PC-9 (cell line): ENCODE measurements around the gene AOC3. TPM values are rescaled to one million over a fixed set of nuclear protein-coding genes. Genes with fewer than 3 reads are reported as not detected.

Source experiments
- BruUV-seq: library from RNA; stranded (reverse); fragments of 400-500 nt; replicated peaks from 2 replicates; lab custom pipeline; 2021; lab: Mats Ljungman, UMichigan
- CTCF ChIA-PET: fragments of 300-600 bp; sonication (Branson Sonifier 250); formaldehyde crosslinking; loops from one replicate; lab custom pipeline; 2022; ENCODE audit warnings: antibody characterized with exemption; lab: Charles Lee
- POLR2A ChIA-PET: fragments of 300-600 bp; sonication (Branson Sonifier 250); formaldehyde crosslinking; loops from one replicate; lab custom pipeline; 2022; ENCODE audit warnings: antibody characterized with exemption; ENCODE audit not compliant: unreplicated experiment; lab: Charles Lee
- DNase-seq, 2 experiments: peaks; one replicate each; pipeline versions ENCODE4 v3.0.0 to v3.0.0-alpha.2; 2015 to 2022; ENCODE audit warnings: mixed read lengths in 1 of 2
- H2AFZ ChIP-seq: fragments of 200-600 bp; sonication (generic); 2 replicates; pipeline ENCODE4 v1.8.1; 2017; ENCODE audit warnings: antibody characterized with exemption
- H3F3A ChIP-seq: fragments of 200-600 bp; sonication (generic); 2 replicates; pipeline ENCODE4 v1.8.1; 2017; ENCODE audit warnings: antibody characterized with exemption, mild to moderate bottlenecking, low read depth; ENCODE audit not compliant: insufficient read depth
- H3K27ac ChIP-seq: fragments of 200-600 bp; sonication (generic); 2 replicates; pipeline ENCODE4 v1.6.1; 2016; ENCODE audit warnings: mixed run types
- H3K27me3 ChIP-seq: fragments of 200-600 bp; sonication (generic); 2 replicates; pipeline ENCODE4 v1.6.1; 2016; ENCODE audit warnings: low read depth, mixed run types; ENCODE audit not compliant: insufficient read depth
- H3K36me3 ChIP-seq: fragments of 200-600 bp; sonication (generic); 2 replicates; pipeline ENCODE4 v1.6.1; 2016; ENCODE audit warnings: low read depth, mixed run types
- H3K4me1 ChIP-seq: fragments of 200-600 bp; sonication (generic); replicated peaks from 2 replicates; pipeline ENCODE4 v1.6.1; 2016; ENCODE audit warnings: mixed run types; ENCODE audit not compliant: insufficient read depth
- H3K4me2 ChIP-seq: fragments of 200-600 bp; sonication (generic); 2 replicates; pipeline ENCODE4 v1.6.1; 2017; ENCODE audit warnings: mixed run types
- H3K4me3 ChIP-seq: fragments of 200-600 bp; sonication (generic); 2 replicates; pipeline ENCODE4 v1.6.1; 2016; ENCODE audit warnings: mixed run types
- H3K79me2 ChIP-seq: fragments of 200-600 bp; sonication (generic); 2 replicates; pipeline ENCODE4 v1.6.1; 2017; ENCODE audit warnings: low read depth, mixed run types
- H3K9me2 ChIP-seq: fragments of 200-600 bp; sonication (generic); 2 replicates; pipeline ENCODE4 v1.8.1; 2017; ENCODE audit warnings: mild to moderate bottlenecking; ENCODE audit not compliant: insufficient read depth
- H3K9me3 ChIP-seq: fragments of 200-600 bp; sonication (generic); 2 replicates; pipeline ENCODE4 v1.8.1; 2016; ENCODE audit warnings: low read depth; ENCODE audit not compliant: insufficient read depth
- H4K20me1 ChIP-seq: fragments of 200-600 bp; sonication (generic); 2 replicates; pipeline ENCODE4 v1.8.1; 2017; ENCODE audit not compliant: insufficient read depth
- EZH2 ChIP-seq: fragments of 200-600 bp; sonication (generic); IDR thresholded peaks from 2 replicates; pipeline ENCODE4 v1.8.0; 2017; ENCODE audit warnings: antibody characterized with exemption, low read depth
- intact Hi-C: fragments of 100-400 bp; cut with micrococcal nuclease; formaldehyde crosslinking; loops from one replicate; pipeline ENCODE4 v1.10.0; 2022; ENCODE audit not compliant: unreplicated experiment
- total RNA-seq: library from RNA; stranded (reverse); gene quantifications from 2 replicates; pipeline ENCODE4 v1.2.3, GENCODE V29; 2021
- TF ChIP-seq, protein P1 (sequence below): fragments of 200-600 bp; sonication (generic); conservative IDR thresholded peaks from 2 replicates; pipeline ENCODE4 v1.6.1; 2017; ENCODE audit warnings: mixed run types, antibody characterized with exemption, mild to moderate bottlenecking, moderate library complexity

The AOC3 gene
- total RNA-seq, 1 experiment from 2014 or later: 0.98 TPM

DNA sequence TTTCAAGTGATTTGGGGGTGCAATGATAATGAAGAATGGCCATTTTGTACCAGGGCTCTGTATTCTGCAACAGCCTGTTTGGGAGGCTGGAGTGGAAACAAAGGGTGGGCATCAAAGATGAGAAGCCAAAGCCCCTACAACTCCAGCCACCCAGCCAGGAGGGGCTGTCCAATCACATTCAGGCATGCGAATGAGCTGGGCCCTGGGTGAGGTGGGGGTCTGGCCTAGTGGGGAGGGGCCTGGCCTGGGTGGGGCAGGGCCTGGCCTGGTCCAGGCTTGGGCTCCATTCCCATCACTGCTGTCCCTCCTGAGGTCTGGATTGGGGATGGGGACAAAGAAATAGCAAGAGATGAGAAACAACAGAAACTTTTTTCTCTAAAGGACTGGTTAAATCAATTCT is 6.4 kb downstream of the AOC3 start:
- intact Hi-C loops: no loop called here
- no peak overlapping the region for H3K4me2 ChIP-seq
- H3K27me3 ChIP-seq: no peaks in the 10 kb centered on the region
- no peak overlapping the region for H2AFZ ChIP-seq
- H3K36me3 ChIP-seq: no peaks in the 10 kb centered on the region
- H3K9me3 ChIP-seq: no peaks in the 10 kb centered on the region
- DNase-seq: no peak
- ChIA-PET POLR2A (no interaction called here), CTCF (no interaction called here)
- no peak overlapping the region for H3K4me3 ChIP-seq
- no peaks in the 10 kb centered on the region for H3K9me2 ChIP-seq
- no peak overlapping the region for H3K27ac ChIP-seq
- no peaks in the 10 kb centered on the region for H4K20me1 ChIP-seq
- no peaks in the 10 kb centered on the region for H3K79me2 ChIP-seq
- no peaks in the 10 kb centered on the region for H3K4me1 ChIP-seq
- TF ChIP-seq, protein P1, sequence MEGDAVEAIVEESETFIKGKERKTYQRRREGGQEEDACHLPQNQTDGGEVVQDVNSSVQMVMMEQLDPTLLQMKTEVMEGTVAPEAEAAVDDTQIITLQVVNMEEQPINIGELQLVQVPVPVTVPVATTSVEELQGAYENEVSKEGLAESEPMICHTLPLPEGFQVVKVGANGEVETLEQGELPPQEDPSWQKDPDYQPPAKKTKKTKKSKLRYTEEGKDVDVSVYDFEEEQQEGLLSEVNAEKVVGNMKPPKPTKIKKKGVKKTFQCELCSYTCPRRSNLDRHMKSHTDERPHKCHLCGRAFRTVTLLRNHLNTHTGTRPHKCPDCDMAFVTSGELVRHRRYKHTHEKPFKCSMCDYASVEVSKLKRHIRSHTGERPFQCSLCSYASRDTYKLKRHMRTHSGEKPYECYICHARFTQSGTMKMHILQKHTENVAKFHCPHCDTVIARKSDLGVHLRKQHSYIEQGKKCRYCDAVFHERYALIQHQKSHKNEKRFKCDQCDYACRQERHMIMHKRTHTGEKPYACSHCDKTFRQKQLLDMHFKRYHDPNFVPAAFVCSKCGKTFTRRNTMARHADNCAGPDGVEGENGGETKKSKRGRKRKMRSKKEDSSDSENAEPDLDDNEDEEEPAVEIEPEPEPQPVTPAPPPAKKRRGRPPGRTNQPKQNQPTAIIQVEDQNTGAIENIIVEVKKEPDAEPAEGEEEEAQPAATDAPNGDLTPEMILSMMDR: no peak
- TF ChIP-seq EZH2: no peak
- BruUV-seq: no TSS peak
- no peaks in the 10 kb centered on the region for H3F3A ChIP-seq

DNA sequence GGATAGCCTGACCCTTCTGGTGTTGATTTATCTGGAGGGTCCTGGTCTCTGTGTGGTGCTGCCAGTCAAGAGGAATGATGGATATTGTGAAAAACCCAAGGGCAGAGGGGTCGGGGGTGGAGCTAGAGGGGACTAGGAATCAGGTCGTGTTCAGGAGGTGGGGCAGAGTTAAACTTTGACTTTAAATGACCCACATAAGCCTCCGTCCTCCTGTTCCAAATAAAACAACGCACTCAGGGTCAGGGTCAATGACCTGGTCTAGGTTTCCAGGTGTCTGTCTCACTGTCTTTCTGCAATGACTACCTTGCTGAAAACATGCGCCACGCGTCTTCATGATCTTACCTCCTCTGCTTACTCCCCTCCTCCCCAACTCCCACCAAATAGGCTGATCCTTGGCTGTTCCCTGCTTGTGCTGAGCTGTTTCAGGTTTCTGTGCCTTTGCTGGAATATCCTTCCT is 14.7 kb downstream of the AOC3 start:
- TF ChIP-seq EZH2: no peak
- TF ChIP-seq, protein P1: no peak
- Histone ChIP-seq H2AFZ (no peak overlapping the region), H3K4me2 (no peak overlapping the region), H3K27me3 (no peaks in the 10 kb centered on the region; the same call in 1 of the 2 replicates), H3F3A (no peaks in the 10 kb centered on the region), H4K20me1 (no peaks in the 10 kb centered on the region), H3K79me2 (no peaks in the 10 kb centered on the region), H3K4me3 (no peak overlapping the region), H3K9me2 (no peaks in the 10 kb centered on the region), H3K9me3 (peaks cover 6% of the 10 kb centered on the region; the same call in 1 of the 2 replicates), H3K27ac (no peak overlapping the region), H3K4me1 (no peaks in the 10 kb centered on the region; the same call in 1 of the 2 replicates), H3K36me3 (no peaks in the 10 kb centered on the region)
- CTCF ChIA-PET: no interaction called here
- intact Hi-C loops: no loop called here
- BruUV-seq: no TSS peak
- POLR2A ChIA-PET: no interaction called here
- DNase-seq: no peak

DNA sequence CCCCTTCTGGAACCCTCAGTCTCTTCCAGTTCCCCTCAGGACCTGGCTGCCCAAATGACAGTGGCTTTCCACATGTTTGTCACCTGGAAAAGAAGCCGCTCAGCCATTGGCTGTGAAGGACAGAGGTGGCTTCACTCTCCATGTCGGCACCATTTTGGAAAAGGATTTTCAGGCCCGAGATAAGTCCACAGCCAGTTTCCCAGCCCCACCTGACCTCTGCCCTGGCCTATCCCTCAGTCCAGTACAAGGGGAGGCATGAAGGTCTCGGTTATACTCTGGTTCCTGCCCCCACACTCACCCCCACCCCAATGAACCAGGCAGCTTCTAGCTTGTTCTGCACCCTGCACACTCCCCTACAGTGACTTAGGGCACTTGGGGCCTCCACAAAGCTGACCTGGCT is 15.2 kb downstream of the AOC3 start:
- CTCF ChIA-PET: no interaction called here
- no peak overlapping the region for H2AFZ ChIP-seq
- peaks cover 7% of the 10 kb centered on the region; the same call in 1 of the 2 replicates for H3K9me3 ChIP-seq
- BruUV-seq: no TSS peak
- POLR2A ChIA-PET: no interaction called here
- no peaks in the 10 kb centered on the region for H3F3A ChIP-seq
- TF ChIP-seq, protein P1: no peak
- no peak for TF ChIP-seq EZH2
- H3K27me3 ChIP-seq: no peaks in the 10 kb centered on the region; the same call in 1 of the 2 replicates
- H3K4me3 ChIP-seq: no peak overlapping the region
- H3K4me2 ChIP-seq: no peak overlapping the region
- no peaks in the 10 kb centered on the region for H3K79me2 ChIP-seq
- no peak overlapping the region for H3K27ac ChIP-seq
- DNase-seq: no peak
- H3K9me2 ChIP-seq: no peaks in the 10 kb centered on the region
- H3K4me1 ChIP-seq: no peaks in the 10 kb centered on the region; the same call in 1 of the 2 replicates
- H3K36me3 ChIP-seq: no peaks in the 10 kb centered on the region
- intact Hi-C loops: no loop called here
- no peaks in the 10 kb centered on the region for H4K20me1 ChIP-seq
